HG02571 (cell line): Measurements from ENCODE around the gene SCUBE2.
"Not testable (repeated sequence)": the region's sequence is repeated elsewhere in the genome, so short reads cannot be mapped to it uniquely, and the experiment has no call there.

Experiments
- ATAC-seq: cut with Tn5 transposase; IDR thresholded peaks from one replicate; pipeline ENCODE4 v1.9.1; 2021; ENCODE audit warnings: mild to moderate bottlenecking, moderate library complexity; ENCODE audit not compliant: unreplicated experiment

SCUBE2 gene

DNA sequence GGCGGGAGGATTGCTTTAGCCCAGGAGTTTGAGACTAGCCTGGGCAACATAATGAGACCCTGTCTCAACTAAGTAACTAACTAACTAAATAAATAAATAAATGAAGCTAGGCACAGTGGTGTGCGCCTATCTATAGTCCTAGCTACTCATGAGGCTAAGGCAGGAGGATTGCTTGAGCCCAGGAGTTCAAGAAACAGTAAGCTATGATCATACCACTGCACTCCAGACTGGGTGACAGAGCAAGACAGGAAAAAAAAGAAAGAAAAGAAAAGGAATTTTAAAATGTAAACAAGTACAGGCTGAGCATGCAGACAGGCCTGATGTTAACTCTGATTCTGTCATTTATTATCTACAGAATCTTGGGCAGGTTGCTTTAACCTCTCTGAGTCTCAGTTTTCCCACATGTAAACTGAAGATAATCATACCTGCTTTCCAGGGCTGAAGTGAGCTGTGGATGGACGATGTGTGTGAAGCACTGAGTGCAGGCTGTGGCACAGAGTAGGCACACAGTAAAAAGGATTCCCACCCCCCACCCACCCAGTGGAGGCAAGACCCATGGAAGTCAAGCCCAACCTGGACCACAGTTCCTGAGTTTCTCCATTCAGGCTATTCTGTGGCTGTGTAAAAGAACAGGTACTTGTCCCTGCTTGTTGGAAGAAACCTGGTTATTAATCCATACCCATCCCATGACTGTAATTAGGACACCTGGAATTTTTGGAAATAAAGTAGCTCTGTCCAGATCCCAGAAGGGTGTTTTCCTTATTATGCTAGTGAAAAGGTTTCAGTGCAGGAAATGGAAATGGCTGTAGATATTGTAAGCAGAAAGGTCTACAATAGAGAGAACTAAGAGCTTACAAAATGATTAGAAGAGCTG is 18.7 kb upstream of the SCUBE2 start:
- ATAC-seq = no peak

DNA sequence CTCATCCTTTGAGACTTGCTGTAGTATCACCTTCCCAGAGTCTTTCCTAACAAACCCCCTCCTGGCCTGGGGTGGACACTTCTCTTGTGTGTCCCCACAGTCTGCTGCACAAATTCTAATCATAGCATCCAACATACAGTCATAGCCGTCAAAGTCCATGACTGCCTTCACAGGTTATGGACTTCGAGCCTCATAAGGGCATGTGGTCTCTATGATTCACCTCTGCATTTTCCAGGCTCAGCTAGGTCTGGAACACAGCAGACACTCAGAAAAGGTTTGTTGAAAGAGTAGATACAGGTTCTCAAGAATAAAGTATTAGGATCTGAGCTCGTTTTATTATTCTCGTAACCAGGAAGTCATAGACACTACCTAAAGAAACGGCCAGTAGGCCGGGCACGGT is 13.2 kb upstream of the SCUBE2 start:
- no peak for ATAC-seq

GRCh38 chr11:9103542-9104276 is 12.3 kb upstream of the SCUBE2 start:
- no peak for ATAC-seq

GRCh38 chr11:9099617-9100016 is 8.2 kb upstream of the SCUBE2 start:
- ATAC-seq = no peak

GRCh38 chr11:9098455-9098854 is 7.1 kb upstream of the SCUBE2 start:
- ATAC-seq = not testable (repeated sequence)

DNA sequence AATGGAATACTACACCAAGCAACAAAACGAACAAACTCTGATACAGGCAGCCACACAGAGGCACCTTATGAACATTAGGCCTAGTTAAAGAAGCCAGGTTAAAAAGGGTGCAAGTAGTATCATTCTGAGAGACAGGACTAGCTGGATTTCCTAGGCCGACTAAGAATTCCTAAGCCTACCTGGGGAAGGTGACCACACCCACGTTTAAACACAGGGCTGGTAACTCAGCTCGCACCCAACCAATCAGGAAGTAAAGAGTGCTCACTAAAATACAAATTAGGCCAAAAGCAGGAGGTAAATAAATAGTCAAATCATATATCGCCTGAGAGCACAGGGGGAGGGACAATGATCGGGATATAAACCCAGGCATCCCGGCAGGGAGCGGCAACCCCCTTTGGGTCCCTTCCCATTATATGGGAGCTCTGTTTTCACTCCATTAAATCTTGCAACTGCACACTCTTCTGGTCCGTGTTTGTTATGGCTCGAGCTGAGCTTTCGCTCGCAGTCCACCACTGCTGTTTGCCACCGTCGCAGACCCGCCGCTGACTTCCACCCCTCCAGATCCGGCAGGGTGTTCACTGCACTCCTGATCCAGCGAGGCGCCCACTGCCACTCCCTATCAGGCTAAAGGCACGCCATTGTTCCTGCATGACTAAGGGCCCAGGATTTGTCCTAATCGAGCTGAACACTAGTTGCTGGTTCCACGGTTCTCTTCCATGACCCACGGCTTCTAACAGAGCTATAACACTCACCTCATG is 6.0 kb upstream of the SCUBE2 start:
- ATAC-seq = not testable (repeated sequence)

GRCh38 chr11:9096427-9096826 is 5.0 kb upstream of the SCUBE2 start:
- no peak for ATAC-seq

- no peak for ATAC-seq
Measured at GRCh38 chr11:9095421-9095820, 4.0 kb upstream of the SCUBE2 start.

GRCh38 chr11:9094420-9094819 is 3.0 kb upstream of the SCUBE2 start:
- ATAC-seq = no peak

- no peak for ATAC-seq
Measured at GRCh38 chr11:9092853-9093778, 1.7 kb upstream of the SCUBE2 start.

DNA sequence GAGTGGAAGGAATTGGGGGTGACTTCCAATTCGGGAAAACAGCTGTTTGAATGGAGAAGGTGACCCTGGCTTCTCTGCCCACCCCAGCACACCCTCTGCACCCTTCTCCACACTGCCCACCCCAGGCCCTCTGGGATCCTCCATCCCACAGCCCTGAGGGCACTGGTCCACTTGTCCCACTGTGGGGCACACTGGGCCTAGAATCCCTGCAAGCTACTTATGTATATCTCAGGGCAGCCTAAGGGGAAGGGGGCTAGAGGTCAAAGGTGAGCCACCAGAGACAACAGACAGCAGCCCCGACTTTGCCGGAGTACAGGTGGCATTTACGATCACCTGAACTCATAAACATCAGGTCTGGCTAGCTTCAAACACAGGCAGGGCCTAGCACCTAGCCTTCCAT is 673 bp upstream of the SCUBE2 start:
- ATAC-seq = no peak

DNA sequence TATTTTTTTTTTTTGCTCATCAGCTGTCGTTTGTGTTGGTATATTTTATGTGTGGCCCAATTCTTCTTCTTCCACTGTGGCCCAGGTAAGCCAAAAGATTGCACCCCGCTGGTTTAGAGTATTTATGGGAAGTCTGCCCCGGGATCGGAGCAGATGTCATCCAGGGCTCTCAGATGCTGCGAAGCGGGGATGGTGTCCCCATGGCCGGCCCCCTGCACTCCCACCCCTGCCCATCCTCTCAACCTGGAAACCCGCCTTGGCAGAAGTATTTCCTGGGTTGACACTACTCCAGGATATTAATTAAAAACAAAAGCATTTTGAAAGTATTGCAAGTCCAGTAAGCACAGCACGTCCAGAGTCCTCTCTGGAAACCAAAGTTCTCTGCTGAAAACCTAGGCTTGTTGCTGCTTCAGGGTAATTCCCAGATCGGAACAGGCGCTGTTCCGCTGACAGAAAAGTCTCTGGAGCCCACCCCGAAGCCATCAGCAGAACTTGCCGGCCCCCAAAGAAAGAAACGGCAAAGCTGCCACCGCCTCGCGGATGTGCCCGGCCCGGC is 833 bp downstream of the SCUBE2 start:
- ATAC-seq = no peak

GRCh38 chr11:9089636-9090035 is 1.8 kb downstream of the SCUBE2 start:
- ATAC-seq = no peak

GRCh38 chr11:9089061-9089460 is 2.3 kb downstream of the SCUBE2 start:
- ATAC-seq = no peak

DNA sequence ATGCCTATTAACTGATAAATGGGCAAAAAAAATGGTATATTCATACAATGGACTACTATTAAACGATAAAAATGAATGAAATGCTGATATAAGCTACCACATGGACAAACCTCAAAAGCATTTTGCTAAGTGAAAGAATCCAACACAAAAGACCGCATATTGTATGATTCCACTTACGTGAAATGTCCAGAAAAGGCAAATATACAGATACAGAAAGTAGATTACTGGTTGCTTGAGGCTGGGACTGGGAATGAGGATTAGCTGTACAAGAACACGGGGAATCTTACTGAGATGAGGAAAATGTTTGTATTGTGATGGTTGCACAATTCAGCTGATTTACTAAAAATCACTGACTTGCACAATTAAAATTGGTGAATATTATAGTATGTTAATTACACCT is 8.8 kb downstream of the SCUBE2 start:
- ATAC-seq = no peak

GRCh38 chr11:9081153-9081552 is 10.2 kb downstream of the SCUBE2 start:
- no peak for ATAC-seq

DNA sequence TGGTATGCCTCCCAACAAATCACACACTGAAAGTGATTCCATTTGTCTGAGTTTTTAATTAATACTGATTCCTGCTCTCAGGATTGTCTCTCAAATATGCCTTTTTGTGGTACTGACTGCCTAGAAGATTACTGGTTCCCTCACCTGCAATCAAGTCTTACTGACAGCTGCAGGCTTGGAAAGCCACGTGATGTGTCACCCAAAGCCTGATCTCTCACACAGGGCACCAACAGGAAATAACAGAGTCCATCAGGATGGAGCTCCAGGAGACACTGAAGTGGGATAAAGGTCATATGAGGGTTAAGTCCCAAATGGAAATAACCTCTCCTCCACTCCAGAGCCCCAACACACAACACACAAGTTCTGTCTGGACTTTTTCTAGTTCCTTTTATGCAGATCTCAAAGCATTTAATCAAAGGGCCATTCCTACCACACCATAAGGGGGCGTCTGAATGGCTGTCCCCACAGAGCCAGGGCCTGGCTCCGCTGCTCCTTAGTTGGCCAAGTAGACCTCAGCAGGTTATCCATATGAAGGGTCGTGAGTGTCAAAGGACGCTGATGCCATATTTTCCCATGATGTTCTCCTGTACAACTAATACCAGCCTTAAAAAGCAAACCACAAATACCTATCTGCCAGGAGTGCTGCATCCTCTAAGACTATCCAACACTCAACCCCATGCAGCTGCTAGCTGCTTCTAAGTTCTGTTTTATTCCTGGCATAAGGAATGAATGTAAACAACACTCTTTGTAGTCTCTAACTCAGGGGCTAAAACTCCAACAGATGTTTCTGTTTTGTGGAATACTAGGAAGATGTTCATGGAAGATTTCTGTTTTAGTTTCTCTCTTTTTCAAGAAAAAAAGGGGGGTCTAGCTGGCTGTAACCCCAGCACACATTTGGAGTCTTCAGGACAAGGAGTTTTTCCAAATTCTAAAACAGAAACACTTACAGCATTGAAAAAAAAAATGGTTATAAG is 13.0 kb downstream of the SCUBE2 start:
- no peak for ATAC-seq

- ATAC-seq = no peak
Measured at GRCh38 chr11:9077164-9077563, 14.2 kb downstream of the SCUBE2 start.

DNA sequence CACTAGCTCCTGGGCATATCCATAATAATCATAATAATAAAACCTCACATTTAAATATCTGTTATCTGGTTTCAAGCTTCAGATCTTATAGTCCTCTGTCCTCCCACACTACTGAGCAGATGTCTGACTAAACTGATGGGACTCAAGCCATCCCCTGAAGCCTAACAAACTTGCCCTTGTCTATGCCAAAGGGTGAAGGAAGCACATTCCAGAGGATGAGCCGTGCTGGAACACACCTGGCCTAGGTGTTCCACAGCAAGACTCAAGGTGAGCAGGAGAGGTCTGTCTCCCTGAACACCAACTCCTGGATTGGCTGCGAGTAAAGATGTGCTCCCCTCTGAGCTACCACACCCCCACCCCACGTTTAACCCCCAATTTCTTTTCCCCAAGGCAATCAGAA is 14.7 kb downstream of the SCUBE2 start:
- no peak for ATAC-seq
